BJ (cell line): Measurements from ENCODE around the gene CRYBA1. TPM values are rescaled to one million over a fixed set of nuclear protein-coding genes. Genes with fewer than 3 reads are reported as not detected.
A peak's percentile ranks its signal among the peaks of the same experiment; 100 is the strongest.

Experiments
- CTCF ChIA-PET: fragments of 350-600 bp; formaldehyde crosslinking; extraction: SDS; loops from one replicate; lab custom pipeline; 2021; ENCODE audit warnings: antibody characterized with exemption, inconsistent platforms; lab: Yijun Ruan, JAX
- POLR2A ChIA-PET: fragments of 300-600 bp; sonication (Branson Sonifier 250); formaldehyde crosslinking; extraction: SDS; loops from one replicate; lab custom pipeline; 2021; ENCODE audit warnings: antibody characterized with exemption; lab: Charles Lee
- DNase-seq: peaks from one replicate; pipeline ENCODE4 v3.0.0-alpha.2; 2011; ENCODE audit warnings: low read depth
- H3K27me3 ChIP-seq: 2 replicates; pipeline ENCODE4 v1.6.0; 2011; ENCODE audit warnings: low read length; ENCODE audit not compliant: control insufficient read depth, insufficient read depth
- H3K36me3 ChIP-seq: 2 replicates; pipeline ENCODE4 v1.5.1; 2011; ENCODE audit warnings: low read length; ENCODE audit not compliant: control insufficient read depth, insufficient read depth
- H3K4me3 ChIP-seq: 2 replicates; pipeline ENCODE4 v1.5.1; 2011; ENCODE audit warnings: low read depth, mild to moderate bottlenecking, control low read depth, low read length
- polyA plus RNA-seq: library from polyadenylated mRNA; depleted of rRNA; stranded (reverse); fragments of >200 nt; gene quantifications from 2 replicates; pipeline ENCODE4 v1.2.3, GENCODE V29; 2011
- TF ChIP-seq, protein P1 (sequence below): IDR thresholded peaks from 2 replicates; pipeline ENCODE4 v1.5.1; 2011; ENCODE audit warnings: low read depth, mild to moderate bottlenecking, control low read depth, inconsistent platforms, low read length, moderate library complexity; ENCODE audit not compliant: insufficient read depth

The CRYBA1 gene
- polyA plus RNA-seq, 1 experiment = not detected

DNA sequence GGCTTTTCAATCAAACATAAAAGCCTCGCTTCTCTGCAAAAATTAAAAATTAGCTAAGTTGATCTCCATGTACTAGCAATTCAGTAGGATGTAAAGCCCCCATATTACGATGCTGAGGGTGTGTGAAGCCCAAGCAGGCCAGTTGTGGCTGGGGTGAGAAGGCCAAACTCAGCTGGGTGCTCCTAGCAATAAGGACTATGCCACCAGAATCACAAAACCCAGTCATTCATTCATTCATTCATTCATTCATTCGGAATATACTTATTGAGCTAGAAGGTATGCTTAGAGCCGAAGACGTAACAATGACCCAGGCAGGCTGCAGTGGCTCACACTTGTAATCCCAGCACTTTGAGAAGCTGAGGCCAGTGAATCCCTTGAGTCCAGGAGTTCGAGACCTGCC, 3.9 kb upstream of the CRYBA1 start:
- POLR2A ChIA-PET = no interaction called here
- CTCF ChIA-PET = interaction anchor here (0.8 to 4.9 kb wide), 6 partner anchors 8 to 125 kb away, joined by 3 to 33 read pairs (median 8); no protein-coding TSS in a partner anchor

DNA sequence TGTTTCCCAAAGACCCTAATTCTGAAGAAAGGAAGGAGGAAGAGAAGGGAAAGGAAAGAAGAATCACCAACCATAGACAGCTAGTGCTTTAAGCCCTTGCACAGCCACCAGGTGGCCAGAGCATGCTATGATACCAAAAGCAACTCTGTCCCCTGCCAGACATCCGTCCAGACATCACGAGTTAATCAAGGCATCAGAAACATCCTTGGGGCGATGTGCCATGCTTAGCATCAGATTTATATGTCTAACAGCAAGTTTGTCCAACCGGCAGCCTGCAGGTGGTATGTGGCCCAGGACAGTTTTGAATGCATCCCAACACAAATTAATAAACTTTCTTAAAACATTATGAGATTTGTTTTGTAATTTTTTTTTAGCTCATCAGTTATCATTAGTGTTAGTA, 2.9 kb upstream of the CRYBA1 start:
- TF ChIP-seq, protein P1, sequence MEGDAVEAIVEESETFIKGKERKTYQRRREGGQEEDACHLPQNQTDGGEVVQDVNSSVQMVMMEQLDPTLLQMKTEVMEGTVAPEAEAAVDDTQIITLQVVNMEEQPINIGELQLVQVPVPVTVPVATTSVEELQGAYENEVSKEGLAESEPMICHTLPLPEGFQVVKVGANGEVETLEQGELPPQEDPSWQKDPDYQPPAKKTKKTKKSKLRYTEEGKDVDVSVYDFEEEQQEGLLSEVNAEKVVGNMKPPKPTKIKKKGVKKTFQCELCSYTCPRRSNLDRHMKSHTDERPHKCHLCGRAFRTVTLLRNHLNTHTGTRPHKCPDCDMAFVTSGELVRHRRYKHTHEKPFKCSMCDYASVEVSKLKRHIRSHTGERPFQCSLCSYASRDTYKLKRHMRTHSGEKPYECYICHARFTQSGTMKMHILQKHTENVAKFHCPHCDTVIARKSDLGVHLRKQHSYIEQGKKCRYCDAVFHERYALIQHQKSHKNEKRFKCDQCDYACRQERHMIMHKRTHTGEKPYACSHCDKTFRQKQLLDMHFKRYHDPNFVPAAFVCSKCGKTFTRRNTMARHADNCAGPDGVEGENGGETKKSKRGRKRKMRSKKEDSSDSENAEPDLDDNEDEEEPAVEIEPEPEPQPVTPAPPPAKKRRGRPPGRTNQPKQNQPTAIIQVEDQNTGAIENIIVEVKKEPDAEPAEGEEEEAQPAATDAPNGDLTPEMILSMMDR = peak; percentile 53
- ChIA-PET CTCF (interaction anchor here (1.0 to 4.9 kb wide), 7 partner anchors 7 to 120 kb away, joined by 3 to 33 read pairs (median 4); no protein-coding TSS in a partner anchor), POLR2A (interaction anchor here (0.6 kb wide), 1 partner anchor 47 kb away, joined by 7 read pairs; no protein-coding TSS in a partner anchor)

More for the DNA sequence above, 3.9 kb upstream of the CRYBA1 start:
- Histone ChIP-seq H3K36me3 (no peaks in the 10 kb centered on the region), H3K27me3 (no peaks in the 10 kb centered on the region), H3K4me3 (no peak overlapping the region)
- no peak for DNase-seq
- TF ChIP-seq, protein P1 = no peak

DNA sequence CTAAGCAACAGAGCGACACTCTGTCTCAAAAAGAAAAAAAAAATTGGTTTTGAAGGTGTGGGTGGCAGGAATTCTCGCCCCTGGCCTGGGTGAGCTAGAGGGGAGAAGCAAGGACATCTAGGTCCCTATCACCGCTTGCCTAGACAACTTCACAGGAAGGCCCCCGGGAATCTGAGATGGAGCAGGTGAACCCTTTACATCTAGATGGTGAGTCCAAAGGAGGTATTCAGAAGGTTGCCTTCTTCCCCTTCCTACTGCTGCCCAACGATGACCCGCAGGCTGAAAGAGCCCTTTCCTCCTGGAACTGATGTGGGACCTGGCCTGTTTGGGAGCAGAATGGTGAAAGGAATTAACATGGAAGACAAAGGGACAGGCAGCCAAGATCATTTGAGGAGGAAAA, 1.3 kb upstream of the CRYBA1 start:
- H3K4me3 ChIP-seq = no peak overlapping the region
- H3K36me3 ChIP-seq = no peaks in the 10 kb centered on the region
- no peak for DNase-seq
- ChIA-PET CTCF (interaction anchor here (0.9 kb wide), 1 partner anchor 11 kb away, joined by 3 read pairs; no protein-coding TSS in a partner anchor), POLR2A (no interaction called here)
- no peaks in the 10 kb centered on the region for H3K27me3 ChIP-seq
- TF ChIP-seq, protein P1 = no peak

More for the DNA sequence above, 2.9 kb upstream of the CRYBA1 start:
- no peak for DNase-seq
- Histone ChIP-seq H3K36me3 (no peaks in the 10 kb centered on the region), H3K4me3 (no peak overlapping the region), H3K27me3 (no peaks in the 10 kb centered on the region)

DNA sequence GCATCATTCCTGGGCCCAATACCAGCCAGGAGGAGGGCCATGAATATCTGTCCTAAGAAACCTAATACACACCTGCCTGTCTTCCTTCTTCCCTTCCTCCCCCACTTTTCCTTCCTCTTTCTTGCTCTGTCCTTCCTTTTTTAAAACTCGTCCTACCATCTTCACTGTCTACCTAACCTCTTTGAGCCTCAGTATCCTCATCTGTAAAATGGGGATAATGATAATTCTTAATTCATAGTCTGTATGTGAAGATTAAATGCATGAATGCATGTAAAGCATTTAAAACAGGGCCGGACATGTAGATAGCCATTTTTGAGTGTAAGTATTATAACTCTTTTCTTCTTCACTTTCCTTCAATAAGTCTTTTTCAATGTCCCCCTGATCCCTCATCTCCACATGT, 560 bp downstream of the CRYBA1 start:
- Histone ChIP-seq H3K4me3 (no peak overlapping the region), H3K27me3 (no peaks in the 10 kb centered on the region), H3K36me3 (no peaks in the 10 kb centered on the region)
- DNase-seq = no peak
- POLR2A ChIA-PET = no interaction called here
- CTCF ChIA-PET = interaction anchor here (1.4 kb wide), 1 partner anchor 98 kb away, joined by 5 read pairs; no protein-coding TSS in a partner anchor
- TF ChIP-seq, protein P1 = no peak

DNA sequence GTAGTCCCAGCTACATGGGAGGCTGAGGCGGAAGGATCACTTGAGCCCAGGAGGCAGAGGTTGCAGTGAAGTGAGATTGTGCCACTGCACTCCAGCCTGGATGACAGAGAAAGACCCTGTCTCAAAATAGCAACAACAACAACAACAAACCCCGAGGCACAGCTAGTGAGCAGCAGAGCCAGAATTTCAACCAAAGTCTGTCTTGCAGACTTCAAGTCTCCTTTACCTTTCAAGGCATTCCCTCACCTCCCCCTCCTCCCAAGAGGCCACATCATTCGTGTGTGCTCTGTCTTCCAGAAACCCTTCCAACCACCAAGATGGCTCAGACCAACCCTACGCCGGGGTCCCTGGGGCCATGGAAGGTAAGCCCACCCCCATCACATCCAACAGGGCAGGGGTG, 2.2 kb downstream of the CRYBA1 start:
- POLR2A ChIA-PET = no interaction called here
- no peak overlapping the region for H3K4me3 ChIP-seq
- no peak for DNase-seq
- TF ChIP-seq, protein P1 = no peak
- no peaks in the 10 kb centered on the region for H3K36me3 ChIP-seq
- no peaks in the 10 kb centered on the region for H3K27me3 ChIP-seq
- CTCF ChIA-PET = interaction anchor here (1.4 kb wide), 1 partner anchor 29 kb away, joined by 3 read pairs; no protein-coding TSS in a partner anchor
